Breast epithelium (tissue), 3 donors: ENCODE data around the gene CRTC1.

ENCODE experiments used
- POLR2A ChIP-seq: fragments of 450-650 bp; IDR thresholded peaks from one replicate; pipeline ENCODE4 v1.6.1; 2016; ENCODE audit warnings: antibody characterized with exemption, mild to moderate bottlenecking, moderate library complexity
- TF ChIP-seq, protein P1 (sequence below), 3 donors: fragments of 450-650 bp; IDR thresholded peaks; one replicate each; pipeline ENCODE4 v1.5.1; 2016 to 2017; ENCODE audit warnings: antibody characterized with exemption in 3 of 3, mild to moderate bottlenecking in 3 of 3, moderate library complexity in 3 of 3

GRCh38 chr19:18751571-18751970, 68.1 kb downstream of the CRTC1 start:
- TF ChIP-seq, protein P1, sequence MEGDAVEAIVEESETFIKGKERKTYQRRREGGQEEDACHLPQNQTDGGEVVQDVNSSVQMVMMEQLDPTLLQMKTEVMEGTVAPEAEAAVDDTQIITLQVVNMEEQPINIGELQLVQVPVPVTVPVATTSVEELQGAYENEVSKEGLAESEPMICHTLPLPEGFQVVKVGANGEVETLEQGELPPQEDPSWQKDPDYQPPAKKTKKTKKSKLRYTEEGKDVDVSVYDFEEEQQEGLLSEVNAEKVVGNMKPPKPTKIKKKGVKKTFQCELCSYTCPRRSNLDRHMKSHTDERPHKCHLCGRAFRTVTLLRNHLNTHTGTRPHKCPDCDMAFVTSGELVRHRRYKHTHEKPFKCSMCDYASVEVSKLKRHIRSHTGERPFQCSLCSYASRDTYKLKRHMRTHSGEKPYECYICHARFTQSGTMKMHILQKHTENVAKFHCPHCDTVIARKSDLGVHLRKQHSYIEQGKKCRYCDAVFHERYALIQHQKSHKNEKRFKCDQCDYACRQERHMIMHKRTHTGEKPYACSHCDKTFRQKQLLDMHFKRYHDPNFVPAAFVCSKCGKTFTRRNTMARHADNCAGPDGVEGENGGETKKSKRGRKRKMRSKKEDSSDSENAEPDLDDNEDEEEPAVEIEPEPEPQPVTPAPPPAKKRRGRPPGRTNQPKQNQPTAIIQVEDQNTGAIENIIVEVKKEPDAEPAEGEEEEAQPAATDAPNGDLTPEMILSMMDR (IDR thresholded peaks at IDR 0.05) = no peak
- no peak for TF ChIP-seq POLR2A
